OCI-LY1 (cell line): Measurements from ENCODE around the gene GPR39.

Experiments
- H2AFZ ChIP-seq: fragments of 200-600 bp; sonication (generic), shearing (Covaris generic); 2 replicates; pipeline ENCODE4 v1.6.0; 2014; ENCODE audit warnings: antibody characterized with exemption, mild to moderate bottlenecking, low read length
- H3F3A ChIP-seq: fragments of 200-600 bp; sonication (generic), shearing (Covaris generic); 2 replicates; pipeline ENCODE4 v1.6.0; 2014; ENCODE audit warnings: mild to moderate bottlenecking, antibody characterized with exemption, low read length, moderate library complexity; ENCODE audit not compliant: insufficient read depth
- H3K27ac ChIP-seq: fragments of 200-600 bp; sonication (generic); 2 replicates; pipeline ENCODE4 v1.5.1; 2014; ENCODE audit warnings: low read length, mixed run types, mild to moderate bottlenecking, low read depth; ENCODE audit not compliant: poor library complexity, severe bottlenecking
- H3K27me3 ChIP-seq: fragments of 200-600 bp; sonication (generic); 2 replicates; pipeline ENCODE4 v1.6.0; 2014; ENCODE audit warnings: antibody characterized with exemption, mild to moderate bottlenecking, low read length, moderate library complexity; ENCODE audit not compliant: insufficient read depth
- H3K36me3 ChIP-seq: fragments of 200-600 bp; sonication (generic); 2 replicates; pipeline ENCODE4 v1.6.1; 2014; ENCODE audit warnings: mild to moderate bottlenecking, antibody characterized with exemption, low read length, moderate library complexity, mixed read lengths; ENCODE audit not compliant: insufficient read depth
- H3K4me1 ChIP-seq: fragments of 200-600 bp; sonication (generic); 2 replicates; pipeline ENCODE4 v1.5.1; 2014; ENCODE audit warnings: mild to moderate bottlenecking, low read length, moderate library complexity; ENCODE audit not compliant: insufficient read depth, severe bottlenecking
- H3K4me2 ChIP-seq: fragments of 200-600 bp; sonication (generic), shearing (Covaris generic); 2 replicates; pipeline ENCODE4 v1.6.1; 2014; ENCODE audit warnings: low read length
- H3K4me3 ChIP-seq: fragments of 200-600 bp; sonication (generic); 2 replicates; pipeline ENCODE4 v1.5.1; 2014; ENCODE audit warnings: low read length, low read depth, mild to moderate bottlenecking, mixed read lengths; ENCODE audit not compliant: poor library complexity, severe bottlenecking
- H3K79me2 ChIP-seq: fragments of 200-600 bp; shearing (Covaris generic); 2 replicates; pipeline ENCODE4 v1.6.1; 2016; ENCODE audit warnings: mixed run types, low read length, mixed read lengths; ENCODE audit not compliant: insufficient read depth
- H3K9ac ChIP-seq: fragments of 200-600 bp; sonication (generic), shearing (Covaris generic); 2 replicates; pipeline ENCODE4 v1.6.1; 2014; ENCODE audit warnings: mild to moderate bottlenecking, low read length, mixed read lengths
- H3K9me2 ChIP-seq: fragments of 200-600 bp; sonication (generic), shearing (Covaris generic); 2 replicates; pipeline ENCODE4 v1.6.1; 2014; ENCODE audit warnings: low read depth, mild to moderate bottlenecking, low read length, mixed read lengths
- H3K9me3 ChIP-seq: fragments of 200-600 bp; shearing (Covaris generic); 2 replicates; pipeline ENCODE4 v1.6.1; 2014; ENCODE audit warnings: low read length, mixed read lengths
- H4K20me1 ChIP-seq: fragments of 200-600 bp; sonication (generic), shearing (Covaris generic); 2 replicates; pipeline ENCODE4 v1.6.0; 2016; ENCODE audit warnings: mild to moderate bottlenecking, low read length; ENCODE audit not compliant: insufficient read depth
- CTCF ChIP-seq: fragments of 200-600 bp; sonication (generic), shearing (Covaris generic); IDR thresholded peaks from 2 replicates; pipeline ENCODE4 v1.5.1; 2017; ENCODE audit warnings: mild to moderate bottlenecking, antibody characterized with exemption, low read length, moderate library complexity, mixed read lengths
- EZH2 ChIP-seq: fragments of 200-600 bp; sonication (generic), shearing (Covaris generic); IDR thresholded peaks from 2 replicates; pipeline ENCODE4 v1.8.0; 2017; ENCODE audit warnings: borderline replicate concordance, mixed run types, mild to moderate bottlenecking, antibody characterized with exemption, low read length, moderate library complexity, mixed read lengths

GPR39 gene

DNA sequence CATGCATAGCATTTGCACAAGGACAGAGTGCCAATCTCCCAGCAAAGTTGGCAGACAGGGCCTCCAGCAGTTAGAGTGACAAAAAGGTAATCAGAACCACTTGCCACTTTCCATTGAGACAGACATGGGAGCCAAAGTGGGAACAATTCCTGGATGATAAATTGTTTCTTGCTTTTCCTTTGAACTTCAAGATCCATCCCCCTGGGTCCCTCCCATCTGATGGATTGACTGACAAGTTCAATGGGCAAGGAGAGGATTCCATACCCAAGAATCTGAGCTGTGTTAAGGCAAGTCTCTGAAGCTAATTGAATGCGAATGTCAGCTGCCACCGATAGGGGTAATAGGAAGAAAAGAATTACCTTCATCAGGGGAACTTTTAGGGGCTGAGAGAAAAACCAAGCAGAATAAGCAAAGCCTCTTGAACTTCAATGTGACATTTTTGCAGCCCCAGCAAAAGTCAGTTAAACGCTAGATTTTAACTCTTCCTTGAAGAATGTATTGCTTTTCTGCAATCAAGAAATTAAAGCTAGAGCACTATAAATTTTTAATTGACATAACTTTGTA is 156.9 kb downstream of the GPR39 start:
- no peaks in the 10 kb centered on the region for H4K20me1 ChIP-seq
- no peak overlapping the region for H2AFZ ChIP-seq
- H3K4me3 ChIP-seq: no peak overlapping the region
- H3K27me3 ChIP-seq: no peaks in the 10 kb centered on the region
- H3K4me1 ChIP-seq: peaks cover 18% of the 10 kb centered on the region
- H3K4me2 ChIP-seq: no peak overlapping the region
- no peak overlapping the region for H3K27ac ChIP-seq
- no peaks in the 10 kb centered on the region for H3F3A ChIP-seq
- H3K9ac ChIP-seq: no peak overlapping the region
- H3K9me2 ChIP-seq: no peaks in the 10 kb centered on the region
- no peaks in the 10 kb centered on the region for H3K79me2 ChIP-seq
- H3K9me3 ChIP-seq: no peaks in the 10 kb centered on the region
- TF ChIP-seq EZH2: no peak
- no peak for TF ChIP-seq CTCF
- H3K36me3 ChIP-seq: no peaks in the 10 kb centered on the region

DNA sequence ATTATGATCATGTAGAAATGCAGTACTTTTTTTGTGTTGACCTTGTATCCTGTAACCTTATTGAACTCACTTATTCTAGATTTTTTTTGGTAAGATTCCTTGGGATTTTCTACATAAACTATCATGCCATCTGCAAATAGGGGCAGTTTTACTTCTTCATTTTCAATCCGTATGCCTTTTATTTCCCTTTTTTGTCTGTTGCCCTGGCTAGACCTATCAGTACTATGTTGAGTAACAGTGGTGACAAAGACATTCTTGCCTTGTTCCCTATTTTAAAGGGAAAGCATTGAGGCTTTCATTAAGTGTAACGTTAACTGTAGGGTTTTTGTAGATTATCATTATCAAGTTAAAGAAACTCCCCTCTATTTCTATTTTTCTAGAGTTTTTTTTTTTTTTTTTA is 161.1 kb downstream of the GPR39 start:
- no peak overlapping the region for H3K27ac ChIP-seq

GRCh38 chr2:132581591-132581990 is 165.0 kb downstream of the GPR39 start:
- Histone ChIP-seq H3K4me3 (no peak overlapping the region), H3K9ac (no peak overlapping the region), H3F3A (no peaks in the 10 kb centered on the region), H3K4me2 (peak overlapping the region; percentile 25), H3K27ac (peak overlapping the region; percentile 81), H3K79me2 (no peaks in the 10 kb centered on the region), H3K9me3 (no peaks in the 10 kb centered on the region), H3K36me3 (no peaks in the 10 kb centered on the region), H4K20me1 (no peaks in the 10 kb centered on the region), H3K9me2 (no peaks in the 10 kb centered on the region), H2AFZ (no peak overlapping the region), H3K4me1 (peaks cover 55% of the 10 kb centered on the region), H3K27me3 (no peaks in the 10 kb centered on the region)
- TF ChIP-seq EZH2 (no peak), CTCF (no peak)

More for the DNA sequence above, 161.1 kb downstream of the GPR39 start:
- Histone ChIP-seq H3K27me3 (no peaks in the 10 kb centered on the region), H4K20me1 (no peaks in the 10 kb centered on the region), H3F3A (no peaks in the 10 kb centered on the region), H3K79me2 (no peaks in the 10 kb centered on the region), H3K9ac (no peak overlapping the region), H3K4me3 (no peak overlapping the region), H3K36me3 (no peaks in the 10 kb centered on the region), H3K9me2 (no peaks in the 10 kb centered on the region), H3K4me1 (peaks cover 54% of the 10 kb centered on the region), H3K9me3 (no peaks in the 10 kb centered on the region), H2AFZ (no peak overlapping the region), H3K4me2 (no peak overlapping the region)
- TF ChIP-seq EZH2: no peak
- no peak for TF ChIP-seq CTCF
